Activated CD8-positive, alpha-beta T cell treated with anti-CD3 and anti-CD28 coated beads for 36 hours (primary cell): Measurements from ENCODE around the gene XPO6. TPM values are rescaled to one million over a fixed set of nuclear protein-coding genes. Genes with fewer than 3 reads are reported as not detected.

Experiments
- ATAC-seq: fragments of 200-7000 bp; cut with Tn5 transposase; one replicate; pipeline ENCODE4 v1.10.0; 2021; ENCODE audit warnings: mild to moderate bottlenecking, moderate library complexity
- CTCF ChIA-PET: fragments of 350-600 bp; sonication (Branson Sonifier 250); formaldehyde crosslinking; loops from one replicate; lab custom pipeline; 2021; ENCODE audit warnings: antibody characterized with exemption; lab: Charles Lee
- POLR2A ChIA-PET: fragments of 350-600 bp; sonication (Branson Sonifier 250); formaldehyde crosslinking; loops from one replicate; lab custom pipeline; 2021; ENCODE audit warnings: antibody characterized with exemption; lab: Charles Lee
- DNase-seq: peaks from one replicate; pipeline ENCODE4 v3.0.0-alpha.2; 2020
- H3K27ac Mint-ChIP-seq: one replicate; pipeline ENCODE4 v1.8.0; 2021; ENCODE audit warnings: mild to moderate bottlenecking, mixed read lengths
- H3K27me3 Mint-ChIP-seq: one replicate; pipeline ENCODE4 v1.8.0; 2021; ENCODE audit warnings: mixed read lengths
- H3K36me3 Mint-ChIP-seq: one replicate; pipeline ENCODE4 v1.8.0; 2021; ENCODE audit warnings: low read depth, mixed read lengths
- H3K4me1 Mint-ChIP-seq: one replicate; pipeline ENCODE4 v1.8.0; 2021; ENCODE audit warnings: low read depth, mixed read lengths
- H3K4me3 Mint-ChIP-seq: one replicate; pipeline ENCODE4 v1.8.0; 2021; ENCODE audit warnings: mild to moderate bottlenecking, moderate library complexity, mixed read lengths
- H3K9me3 Mint-ChIP-seq: one replicate; pipeline ENCODE4 v1.8.0; 2021; ENCODE audit warnings: mixed read lengths
- CTCF ChIP-seq: fragments of 200-600 bp; IDR thresholded peaks from one replicate; pipeline ENCODE4 v1.8.0; 2022; ENCODE audit warnings: antibody characterized with exemption, mild to moderate bottlenecking
- intact Hi-C: fragments of 100-400 bp; cut with micrococcal nuclease; formaldehyde crosslinking; loops from one replicate; pipeline ENCODE4 v1.10.0; 2022
- total RNA-seq, 2 experiments: library from RNA; stranded (reverse); gene quantifications; one replicate each; pipeline ENCODE4 v1.2.3, GENCODE V29; 2021

XPO6 gene
- total RNA-seq, 2 experiments from 2014 or later: 250 to 253 TPM

GRCh38 chr16:28185696-28186095 lies 26.1 kb downstream of the XPO6 start:
- intact Hi-C loops: no loop called here
- Mint-ChIP-seq H3K4me1 (peaks cover 90% of the 10 kb centered on the region), H3K36me3 (peaks cover 82% of the 10 kb centered on the region), H3K27me3 (no peaks in the 10 kb centered on the region), H3K9me3 (peaks cover 3% of the 10 kb centered on the region), H3K27ac (peak overlapping the region; percentile 93), H3K4me3 (no peak overlapping the region)
- DNase-seq (no peak), ATAC-seq (no peak)
- CTCF ChIA-PET: interaction anchor here (0.7 to 1.1 kb wide), 2 partner anchors 14 to 17 kb away, joined by 3 read pairs; no protein-coding TSS in a partner anchor
- no peak for TF ChIP-seq CTCF
- POLR2A ChIA-PET: interaction anchor here (1.3 to 5.7 kb wide), 3 partner anchors 24 to 36 kb away, joined by 5 to 61 read pairs (median 5); partner anchors contain the start of gene XPO6

GRCh38 chr16:28184625-28185024 lies 27.1 kb downstream of the XPO6 start:
- ATAC-seq (no peak), DNase-seq (no peak)
- peaks cover 3% of the 10 kb centered on the region for H3K9me3 Mint-ChIP-seq
- peaks cover 88% of the 10 kb centered on the region for H3K4me1 Mint-ChIP-seq
- no peak for TF ChIP-seq CTCF
- H3K4me3 Mint-ChIP-seq: no peak overlapping the region
- CTCF ChIA-PET: interaction anchor here (1.0 kb wide), 1 partner anchor 18 kb away, joined by 3 read pairs; no protein-coding TSS in a partner anchor
- POLR2A ChIA-PET: interaction anchor here (0.6 to 5.7 kb wide), 5 partner anchors 9 to 38 kb away, joined by 3 to 61 read pairs (median 5); partner anchors contain the start of gene XPO6
- H3K36me3 Mint-ChIP-seq: peaks cover 81% of the 10 kb centered on the region
- H3K27me3 Mint-ChIP-seq: no peaks in the 10 kb centered on the region
- intact Hi-C loops: no loop called here
- H3K27ac Mint-ChIP-seq: peak overlapping the region; percentile 96

GRCh38 chr16:28183930-28184329 lies 27.8 kb downstream of the XPO6 start:
- intact Hi-C loops: no loop called here
- Mint-ChIP-seq H3K4me3 (no peak overlapping the region), H3K36me3 (peaks cover 81% of the 10 kb centered on the region), H3K9me3 (peaks cover 3% of the 10 kb centered on the region), H3K27ac (peak overlapping the region; percentile 96), H3K4me1 (peaks cover 89% of the 10 kb centered on the region), H3K27me3 (no peaks in the 10 kb centered on the region)
- ATAC-seq: no peak
- POLR2A ChIA-PET: interaction anchor here (0.8 to 5.2 kb wide), 4 partner anchors 9 to 18 kb away, joined by 3 to 31 read pairs (median 4); no protein-coding TSS in a partner anchor
- no peak for DNase-seq
- no peak for TF ChIP-seq CTCF
- CTCF ChIA-PET: no interaction called here

- no peak for TF ChIP-seq CTCF
- Mint-ChIP-seq H3K27ac (peak overlapping the region; percentile 96), H3K27me3 (no peaks in the 10 kb centered on the region), H3K36me3 (peaks cover 78% of the 10 kb centered on the region), H3K4me3 (no peak overlapping the region), H3K9me3 (peaks cover 3% of the 10 kb centered on the region), H3K4me1 (peaks cover 85% of the 10 kb centered on the region)
- ChIA-PET CTCF (interaction anchor here (0.7 to 1.4 kb wide), 3 partner anchors 9 to 19 kb away, joined by 3 to 4 read pairs (median 4); no protein-coding TSS in a partner anchor), POLR2A (interaction anchor here (0.8 to 5.2 kb wide), 5 partner anchors 10 to 27 kb away, joined by 3 to 31 read pairs (median 4); no protein-coding TSS in a partner anchor)
- intact Hi-C loops: no loop called here
- DNase-seq (no peak), ATAC-seq (no peak)
Measured at GRCh38 chr16:28183484-28183883, 28.3 kb downstream of the XPO6 start.

GRCh38 chr16:28182801-28183200 lies 29.0 kb downstream of the XPO6 start:
- ATAC-seq (no peak), DNase-seq (no peak)
- ChIA-PET POLR2A (interaction anchor here (1.0 to 5.2 kb wide), 2 partner anchors 10 to 28 kb away, joined by 4 to 31 read pairs; no protein-coding TSS in a partner anchor), CTCF (interaction anchor here (0.7 to 1.4 kb wide), 5 partner anchors 10 to 42 kb away, joined by 3 to 4 read pairs (median 3); no protein-coding TSS in a partner anchor)
- Mint-ChIP-seq H3K27ac (peak overlapping the region; percentile 96), H3K36me3 (peaks cover 80% of the 10 kb centered on the region), H3K9me3 (peaks cover 3% of the 10 kb centered on the region), H3K4me1 (peaks cover 83% of the 10 kb centered on the region), H3K4me3 (no peak overlapping the region), H3K27me3 (no peaks in the 10 kb centered on the region)
- TF ChIP-seq CTCF: no peak
- intact Hi-C loops: no loop called here
